Sigmoid colon (tissue), 4 donors: Measurements from ENCODE around the gene NTM.
"Not testable (repeated sequence)": the region's sequence is repeated elsewhere in the genome, so short reads cannot be mapped to it uniquely, and the experiment has no call there.

Source experiments
- EP300 ChIP-seq, 4 donors: sonication (generic); formaldehyde crosslinking; IDR thresholded peaks; one replicate each; pipeline ENCODE4 v1.6.1; 2017; ENCODE audit warnings: antibody characterized with exemption in 4 of 4
- TF ChIP-seq, protein P1 (sequence below), 4 experiments: fragments of 450-650 bp in 3 of 4; fragments of 200-600 bp in 1 of 4; IDR thresholded peaks; one replicate each; pipeline ENCODE4 v1.5.1; 2016 to 2019; ENCODE audit warnings: antibody characterized with exemption in 4 of 4, mild to moderate bottlenecking in 3 of 4, moderate library complexity in 2 of 4

DNA sequence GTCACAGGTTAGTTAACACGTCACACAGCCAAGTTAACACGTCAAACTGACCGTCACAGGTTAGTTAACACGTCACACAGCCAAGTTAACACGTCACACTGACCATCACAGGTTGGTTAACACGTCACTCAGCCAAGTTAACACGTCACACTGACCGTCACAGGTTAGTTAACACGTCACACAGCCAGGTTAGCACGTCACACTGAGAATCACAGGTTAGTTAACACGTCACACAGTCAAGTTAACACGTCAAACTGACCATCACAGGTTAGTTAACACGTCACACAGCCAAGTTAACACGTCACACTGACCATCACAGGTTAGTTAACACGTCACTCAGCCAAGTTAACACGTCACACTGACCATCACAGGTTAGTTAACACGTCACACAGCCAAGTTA is 700.5 kb downstream of the NTM start:
- TF ChIP-seq, protein P1, sequence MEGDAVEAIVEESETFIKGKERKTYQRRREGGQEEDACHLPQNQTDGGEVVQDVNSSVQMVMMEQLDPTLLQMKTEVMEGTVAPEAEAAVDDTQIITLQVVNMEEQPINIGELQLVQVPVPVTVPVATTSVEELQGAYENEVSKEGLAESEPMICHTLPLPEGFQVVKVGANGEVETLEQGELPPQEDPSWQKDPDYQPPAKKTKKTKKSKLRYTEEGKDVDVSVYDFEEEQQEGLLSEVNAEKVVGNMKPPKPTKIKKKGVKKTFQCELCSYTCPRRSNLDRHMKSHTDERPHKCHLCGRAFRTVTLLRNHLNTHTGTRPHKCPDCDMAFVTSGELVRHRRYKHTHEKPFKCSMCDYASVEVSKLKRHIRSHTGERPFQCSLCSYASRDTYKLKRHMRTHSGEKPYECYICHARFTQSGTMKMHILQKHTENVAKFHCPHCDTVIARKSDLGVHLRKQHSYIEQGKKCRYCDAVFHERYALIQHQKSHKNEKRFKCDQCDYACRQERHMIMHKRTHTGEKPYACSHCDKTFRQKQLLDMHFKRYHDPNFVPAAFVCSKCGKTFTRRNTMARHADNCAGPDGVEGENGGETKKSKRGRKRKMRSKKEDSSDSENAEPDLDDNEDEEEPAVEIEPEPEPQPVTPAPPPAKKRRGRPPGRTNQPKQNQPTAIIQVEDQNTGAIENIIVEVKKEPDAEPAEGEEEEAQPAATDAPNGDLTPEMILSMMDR (IDR thresholded peaks at IDR 0.05): not testable (repeated sequence)
- TF ChIP-seq EP300 (IDR thresholded peaks at IDR 0.05): not testable (repeated sequence)
